Hepatic stellate cell (primary cell): ENCODE data around the gene NFIA.

ENCODE experiments used
- DNase-seq: peaks from one replicate; pipeline ENCODE4 v3.0.0; 2011; ENCODE audit warnings: low spot score

The NFIA gene

DNA sequence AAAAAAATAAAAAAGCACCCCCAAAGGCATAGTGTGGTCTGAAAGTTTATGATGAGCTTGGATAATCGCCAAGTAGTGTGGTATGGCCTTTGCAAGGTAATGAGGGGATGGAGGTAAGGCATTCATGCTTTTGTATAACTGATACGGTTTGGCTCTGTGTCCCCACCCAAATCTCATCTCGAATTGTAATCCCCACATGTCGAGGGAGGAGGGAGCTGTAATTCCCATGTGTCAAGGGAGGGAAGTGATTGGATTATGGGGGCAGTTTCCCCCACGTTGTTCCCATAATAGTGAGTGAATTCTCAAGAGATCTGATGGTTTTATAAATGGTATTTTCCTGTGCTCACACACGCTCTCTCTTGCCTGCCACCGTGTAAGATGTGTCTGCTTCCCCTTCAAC lies 215.5 kb downstream of the NFIA start:
- DNase-seq: no peak

DNA sequence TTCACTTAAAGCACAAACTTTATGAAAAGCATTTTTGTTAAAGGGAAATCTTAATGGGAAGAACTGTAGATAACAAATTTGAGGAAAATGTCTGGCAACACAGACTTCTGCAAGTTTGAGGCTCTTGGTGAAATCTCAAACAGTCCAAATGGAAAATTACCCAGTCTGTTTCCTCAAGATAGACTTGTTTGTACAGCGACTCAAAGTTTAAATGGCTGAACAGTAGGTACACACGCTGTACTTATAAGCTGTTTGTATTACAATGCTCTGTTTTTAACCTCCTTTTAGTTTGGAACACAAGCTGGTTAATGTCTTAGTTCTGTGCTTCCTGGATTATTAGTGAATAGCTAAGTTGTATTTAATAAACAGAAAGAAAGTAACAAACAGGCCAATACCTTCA lies 217.1 kb downstream of the NFIA start:
- no peak for DNase-seq

GRCh38 chr1:61300899-61301298 lies 218.5 kb downstream of the NFIA start:
- no peak for DNase-seq

- no peak for DNase-seq
Observed at GRCh38 chr1:61301824-61302657, 219.7 kb downstream of the NFIA start.

DNA sequence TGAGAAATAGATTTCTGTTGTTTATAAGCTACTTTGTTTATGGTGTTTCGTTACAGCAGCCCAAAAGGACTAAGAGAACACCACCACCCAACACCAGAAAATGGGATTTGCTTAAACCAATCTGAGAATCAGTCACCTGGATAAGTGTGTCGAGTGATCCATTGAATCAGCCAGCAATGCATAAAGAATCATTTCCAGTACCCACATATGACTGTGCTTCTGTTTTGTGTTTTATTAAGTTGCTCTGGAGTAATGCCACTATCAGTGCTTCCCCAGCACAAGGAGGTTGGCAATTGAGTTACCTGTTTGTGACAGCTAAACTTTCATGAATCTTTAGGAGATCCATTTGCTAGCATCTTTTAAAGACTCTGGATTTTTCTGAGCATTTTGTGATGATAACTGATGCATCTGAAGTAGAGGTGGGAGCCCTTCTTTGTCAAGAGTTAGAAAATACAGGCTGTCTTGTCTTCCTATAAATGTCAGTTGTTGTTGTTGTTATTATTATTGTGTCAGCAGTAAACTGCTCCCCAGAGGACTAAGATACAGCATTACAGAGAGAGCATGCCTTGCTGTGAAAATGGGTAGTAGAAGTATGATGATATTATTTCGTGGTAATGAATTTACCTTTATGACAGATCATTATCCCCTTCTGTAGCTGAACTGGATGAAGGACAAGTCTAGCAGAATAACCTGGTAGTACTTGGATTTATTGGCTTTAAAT lies 225.2 kb downstream of the NFIA start:
- DNase-seq: no peak

- no peak for DNase-seq
Observed at GRCh38 chr1:61310057-61310456, 227.7 kb downstream of the NFIA start.

DNA sequence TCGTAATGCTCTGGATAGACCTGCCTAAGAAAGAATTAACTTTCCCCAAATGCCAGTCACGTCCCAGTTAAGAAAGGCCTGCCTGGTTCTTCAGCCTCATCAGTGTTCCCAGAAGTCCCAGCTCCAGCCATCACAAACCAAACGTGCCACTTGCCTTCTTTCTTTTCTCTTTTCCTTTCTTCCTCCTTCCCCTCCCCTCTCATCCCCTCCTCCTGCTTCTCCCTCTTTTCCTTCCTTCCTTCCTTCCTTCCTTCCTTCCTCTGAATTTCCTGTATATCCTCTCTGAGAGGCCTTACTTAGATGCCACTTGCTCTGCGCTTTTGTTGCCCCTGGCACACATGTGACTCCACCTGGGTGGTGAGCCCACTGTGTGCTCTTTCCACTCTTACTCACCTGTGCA lies 228.2 kb downstream of the NFIA start:
- DNase-seq: no peak

DNA sequence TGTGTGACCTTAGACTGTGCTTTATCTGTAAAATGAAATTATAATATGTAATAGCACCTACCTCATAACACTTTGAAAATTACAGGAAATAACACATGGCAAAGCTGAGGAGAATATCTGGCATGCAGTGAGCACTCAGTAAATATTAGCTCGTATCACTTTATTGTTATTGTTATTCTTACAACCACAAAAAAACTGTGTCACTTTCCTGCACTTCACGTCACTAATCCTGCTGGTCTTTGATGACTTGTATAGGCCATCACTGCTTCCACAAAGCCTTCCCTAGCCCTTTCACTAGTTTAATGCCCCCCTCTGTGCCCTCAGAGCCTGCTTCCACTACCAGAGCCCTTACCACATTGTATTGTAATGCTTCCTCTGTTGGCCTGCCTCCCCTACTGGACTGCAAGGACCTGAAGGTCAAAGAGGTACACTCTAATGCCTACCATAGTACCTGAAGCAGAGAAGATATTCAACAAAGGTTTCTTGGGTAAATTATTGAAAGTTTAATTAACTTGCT lies 231.6 kb downstream of the NFIA start:
- no peak for DNase-seq

- no peak for DNase-seq
Observed at GRCh38 chr1:61315011-61315410, 232.7 kb downstream of the NFIA start.

DNA sequence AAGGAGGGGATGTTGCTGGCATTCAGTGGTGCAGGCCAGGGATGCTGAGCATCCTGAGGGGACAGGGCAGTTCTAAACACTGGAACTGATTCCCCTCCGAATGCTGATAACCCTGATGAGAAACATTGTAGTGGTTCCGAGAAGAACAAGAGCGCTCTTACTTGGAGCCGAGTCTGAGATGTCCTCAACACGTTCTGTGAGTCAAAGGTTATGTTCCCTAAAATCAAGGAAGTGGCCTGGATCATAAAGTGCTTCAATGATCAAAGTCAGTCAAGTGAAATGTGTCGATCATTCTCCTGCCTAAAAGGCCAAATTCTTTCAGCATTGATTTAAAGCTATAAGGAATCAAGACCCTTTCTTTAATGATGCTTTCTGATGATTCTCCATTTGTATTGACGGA lies 234.1 kb downstream of the NFIA start:
- no peak for DNase-seq

DNA sequence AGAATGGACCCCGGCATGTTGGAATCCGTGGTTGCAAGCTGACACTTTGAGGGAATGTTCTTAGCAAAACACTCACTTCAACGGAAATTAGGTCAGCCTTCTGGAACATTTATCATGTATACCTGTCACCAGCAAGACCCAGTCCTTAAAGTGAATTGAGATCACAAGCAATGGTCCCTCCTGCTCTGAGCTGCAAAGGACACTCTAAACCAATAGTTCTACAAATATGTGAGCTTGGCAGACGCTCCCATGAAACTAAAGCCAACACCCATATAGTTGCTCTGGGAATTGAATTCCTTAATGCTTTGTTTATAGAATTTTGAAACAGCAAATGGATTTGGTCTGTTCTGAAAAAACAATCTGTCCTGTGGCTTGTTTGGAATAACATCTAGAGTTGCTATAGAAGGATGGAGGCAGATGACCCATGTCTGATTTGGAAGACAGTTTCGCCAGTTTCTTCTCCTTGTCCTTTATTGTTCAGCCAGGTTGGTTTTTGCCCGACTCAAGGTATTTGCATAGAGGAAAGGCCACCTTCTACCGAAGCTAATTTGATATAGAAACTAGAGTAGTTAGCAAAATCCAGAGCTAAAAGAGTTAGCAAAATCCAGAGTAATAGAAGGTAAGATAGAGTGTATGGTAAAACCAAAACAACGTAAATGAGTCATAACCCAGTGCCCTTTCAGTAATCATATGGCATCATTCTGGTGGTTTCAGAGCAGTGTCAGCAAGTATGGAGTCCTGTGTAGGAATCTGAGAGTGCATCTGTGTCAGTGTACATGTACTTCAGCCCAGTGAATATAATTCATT lies 236.2 kb downstream of the NFIA start:
- DNase-seq: peak; percentile 50

GRCh38 chr1:61320575-61320974 lies 238.2 kb downstream of the NFIA start:
- no peak for DNase-seq

- no peak for DNase-seq
Observed at GRCh38 chr1:61322008-61322744, 239.8 kb downstream of the NFIA start.

GRCh38 chr1:61322769-61323168 lies 240.4 kb downstream of the NFIA start:
- DNase-seq: no peak

- no peak for DNase-seq
Observed at GRCh38 chr1:61323681-61324328, 241.4 kb downstream of the NFIA start.

GRCh38 chr1:61326713-61327112 lies 244.4 kb downstream of the NFIA start:
- no peak for DNase-seq

- no peak for DNase-seq
Observed at GRCh38 chr1:61327436-61327835, 245.1 kb downstream of the NFIA start.

- no peak for DNase-seq
Observed at GRCh38 chr1:61329556-61329955, 247.2 kb downstream of the NFIA start.

DNA sequence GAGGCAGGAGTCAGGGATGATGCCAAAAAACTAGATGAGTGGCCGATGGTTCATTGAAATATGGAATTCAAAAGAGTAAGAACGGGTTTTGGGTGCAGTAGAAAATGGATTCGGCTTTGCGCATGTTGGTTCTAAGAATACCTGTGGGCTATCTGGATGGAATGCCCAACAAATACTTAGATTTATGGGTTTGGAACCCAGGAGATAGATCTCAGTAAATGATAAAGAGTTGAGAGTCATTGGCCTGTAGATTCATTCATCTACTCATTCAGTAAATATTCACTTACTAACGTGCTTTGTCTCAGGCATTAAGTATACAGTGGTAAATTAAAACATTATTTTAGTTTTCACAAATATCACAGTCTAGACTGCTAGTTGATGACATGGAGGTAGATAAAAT lies 247.7 kb downstream of the NFIA start:
- no peak for DNase-seq

GRCh38 chr1:61330571-61330970 lies 248.2 kb downstream of the NFIA start:
- DNase-seq: no peak

DNA sequence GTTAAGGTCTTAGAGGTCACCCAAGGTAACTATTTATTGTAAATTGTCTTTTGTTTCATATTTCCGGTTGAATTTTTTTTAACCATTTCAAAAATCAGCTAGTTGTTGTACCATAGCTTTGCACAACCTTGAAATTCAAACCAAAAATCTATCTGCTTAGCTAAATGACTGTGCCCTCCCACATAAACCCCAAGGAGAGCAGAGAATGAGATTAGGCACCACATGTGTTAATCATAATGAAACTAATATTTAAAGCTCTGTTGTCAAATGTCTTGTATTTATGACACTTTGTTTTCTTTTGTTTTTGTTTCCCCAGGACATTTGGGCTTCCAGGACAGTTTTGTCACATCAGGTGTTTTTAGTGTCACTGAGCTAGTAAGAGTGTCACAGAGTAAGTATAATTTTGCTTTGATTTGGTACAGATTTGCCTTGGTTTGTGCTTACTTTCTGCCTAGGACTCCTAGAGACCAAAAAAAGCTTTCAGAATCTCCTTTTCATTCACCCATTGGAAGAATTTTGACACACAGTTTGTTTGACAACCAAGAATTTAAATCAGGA lies 249.9 kb downstream of the NFIA start:
- DNase-seq: no peak
